Measurements from ENCODE around the gene SYT13.

DNA sequence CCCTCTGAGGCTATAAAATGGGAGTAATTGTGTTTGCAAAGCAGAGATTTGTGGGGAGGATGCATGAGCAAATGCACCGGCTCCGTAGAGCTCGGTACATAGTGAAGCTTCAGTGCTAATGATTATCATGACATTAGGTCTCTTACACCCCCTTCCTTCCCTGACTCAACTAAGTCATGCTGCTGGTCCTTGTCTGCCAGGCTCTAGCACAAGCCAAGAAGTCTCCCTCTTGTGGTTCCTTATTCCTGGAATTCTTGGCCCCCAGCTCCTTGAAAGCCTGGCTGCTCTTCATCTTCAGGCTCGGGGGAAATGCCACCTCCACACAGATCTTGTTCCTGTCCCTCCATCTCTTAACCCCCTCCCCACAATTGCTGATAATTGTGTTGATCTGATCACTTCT, 45.7 kb upstream of the SYT13 start:
- TF ChIP-seq, protein P1, sequence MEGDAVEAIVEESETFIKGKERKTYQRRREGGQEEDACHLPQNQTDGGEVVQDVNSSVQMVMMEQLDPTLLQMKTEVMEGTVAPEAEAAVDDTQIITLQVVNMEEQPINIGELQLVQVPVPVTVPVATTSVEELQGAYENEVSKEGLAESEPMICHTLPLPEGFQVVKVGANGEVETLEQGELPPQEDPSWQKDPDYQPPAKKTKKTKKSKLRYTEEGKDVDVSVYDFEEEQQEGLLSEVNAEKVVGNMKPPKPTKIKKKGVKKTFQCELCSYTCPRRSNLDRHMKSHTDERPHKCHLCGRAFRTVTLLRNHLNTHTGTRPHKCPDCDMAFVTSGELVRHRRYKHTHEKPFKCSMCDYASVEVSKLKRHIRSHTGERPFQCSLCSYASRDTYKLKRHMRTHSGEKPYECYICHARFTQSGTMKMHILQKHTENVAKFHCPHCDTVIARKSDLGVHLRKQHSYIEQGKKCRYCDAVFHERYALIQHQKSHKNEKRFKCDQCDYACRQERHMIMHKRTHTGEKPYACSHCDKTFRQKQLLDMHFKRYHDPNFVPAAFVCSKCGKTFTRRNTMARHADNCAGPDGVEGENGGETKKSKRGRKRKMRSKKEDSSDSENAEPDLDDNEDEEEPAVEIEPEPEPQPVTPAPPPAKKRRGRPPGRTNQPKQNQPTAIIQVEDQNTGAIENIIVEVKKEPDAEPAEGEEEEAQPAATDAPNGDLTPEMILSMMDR (IDR thresholded peaks at IDR 0.05): no peak
- no peak for TF ChIP-seq POLR2A (IDR thresholded peaks at IDR 0.05)
